HG03442 (cell line): ENCODE results near the gene FGD5.

Experiments
- ATAC-seq: cut with Tn5 transposase; IDR thresholded peaks from one replicate; pipeline ENCODE4 v1.9.1; 2021; ENCODE audit warnings: mild to moderate bottlenecking, moderate library complexity; ENCODE audit not compliant: unreplicated experiment

FGD5 gene

DNA sequence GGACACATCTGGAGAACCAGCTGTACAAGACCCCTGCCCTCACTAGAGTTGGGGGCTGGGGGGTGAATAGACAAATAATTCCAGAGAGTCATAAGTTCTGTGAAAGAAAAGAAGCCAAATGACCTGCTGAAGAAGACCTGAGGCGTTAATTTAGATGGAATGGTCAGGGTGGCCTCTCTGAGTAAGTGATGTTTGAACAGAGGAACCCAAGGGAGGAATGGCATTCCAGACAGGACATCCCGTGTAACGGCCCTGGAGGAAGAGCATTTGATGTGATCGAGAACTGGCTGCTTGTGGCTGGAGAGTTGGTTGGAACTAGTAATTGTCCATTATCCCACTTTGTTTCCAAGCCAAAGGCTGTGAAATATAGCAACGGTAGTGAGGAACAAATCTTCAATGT lies 130.4 kb downstream of the FGD5 start:
- ATAC-seq, result no peak

GRCh38 chr3:14950274-14950673 lies 131.5 kb downstream of the FGD5 start:
- ATAC-seq, result no peak

DNA sequence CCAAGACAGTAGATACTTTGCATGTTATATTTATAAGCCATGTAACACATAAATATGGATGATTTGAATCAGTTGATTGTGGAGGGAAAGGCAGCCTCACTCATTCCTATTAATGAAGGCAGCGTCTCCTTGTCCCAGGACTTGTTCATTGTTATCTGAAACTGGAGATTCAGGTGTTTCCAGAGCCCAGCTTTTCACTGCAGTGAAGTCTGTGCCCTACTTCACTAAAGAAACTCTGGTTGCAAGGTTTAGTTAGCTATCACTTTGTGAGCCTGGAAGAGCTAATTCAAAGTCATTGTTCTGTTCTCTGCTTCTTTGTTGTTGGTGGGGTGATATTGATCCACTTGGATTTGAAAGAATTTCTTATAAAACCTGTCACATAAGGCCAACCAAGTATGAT lies 138.4 kb downstream of the FGD5 start:
- no peak for ATAC-seq

- no peak for ATAC-seq
Measured at GRCh38 chr3:14957925-14958324, 139.2 kb downstream of the FGD5 start.

DNA sequence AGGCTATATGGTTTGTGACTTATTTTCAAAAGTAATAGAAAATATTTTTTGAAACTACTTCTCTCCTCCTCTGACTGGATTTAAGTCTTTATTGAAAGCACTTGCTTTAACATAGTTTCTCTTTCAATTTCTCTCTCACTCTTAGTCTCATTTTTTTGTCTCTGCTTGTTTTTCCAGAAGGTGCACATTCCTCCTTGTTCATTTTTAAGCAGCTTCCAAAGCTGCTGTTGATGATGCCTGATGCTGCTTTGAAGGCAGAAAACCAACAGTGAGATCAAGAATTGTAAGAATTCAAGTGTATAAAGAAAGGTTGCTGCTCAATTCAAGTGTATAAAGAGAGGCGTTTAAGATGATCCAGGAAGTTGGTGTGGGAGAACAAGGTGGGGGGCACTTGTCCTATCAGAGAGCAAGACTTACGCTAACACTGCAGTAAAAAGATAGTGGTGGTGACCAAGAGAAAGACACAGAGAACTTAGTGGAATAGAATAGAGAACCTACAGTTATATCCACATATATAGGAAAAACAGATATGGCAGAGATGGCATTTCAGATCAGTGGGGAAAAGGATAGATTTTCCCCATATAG lies 140.7 kb downstream of the FGD5 start:
- ATAC-seq, result no peak

DNA sequence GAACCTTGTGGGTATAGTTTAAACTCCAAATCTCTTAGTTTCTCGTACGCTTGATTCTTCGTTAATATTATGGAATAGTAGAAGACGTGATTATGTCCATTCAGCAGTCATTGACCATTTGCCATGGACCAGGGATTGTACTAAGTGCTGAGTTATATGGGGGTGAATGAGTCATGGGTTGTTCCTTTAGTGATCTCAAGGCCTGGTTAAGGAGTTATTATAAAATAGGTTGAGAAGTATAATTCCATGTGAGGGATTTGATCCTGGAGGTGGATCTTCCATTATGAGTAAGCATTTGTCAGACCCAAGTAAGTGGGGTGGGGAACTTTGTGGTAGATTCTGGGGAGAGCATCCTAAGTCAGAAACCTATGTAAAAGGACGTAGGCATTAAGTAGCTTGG lies 144.0 kb downstream of the FGD5 start:
- no peak for ATAC-seq

DNA sequence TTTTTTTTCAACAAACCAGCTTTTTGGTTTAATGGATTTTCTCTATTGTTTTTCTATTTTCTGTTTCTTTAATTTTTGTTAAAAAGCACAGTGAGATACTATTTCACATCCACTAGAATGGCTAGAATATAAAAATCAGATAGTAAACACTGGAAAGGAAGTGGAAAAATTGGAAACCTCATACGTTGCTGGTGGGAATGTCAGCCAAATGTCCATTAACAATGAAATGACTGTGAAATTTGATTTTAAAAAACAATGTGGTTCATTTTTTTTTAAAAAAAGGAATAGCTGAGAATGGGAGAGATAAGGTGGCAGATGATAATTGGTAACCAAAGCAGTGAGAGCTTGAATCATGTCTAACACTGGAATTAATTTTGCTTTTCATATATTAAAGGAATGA lies 148.5 kb downstream of the FGD5 start:
- ATAC-seq, result no peak

- no peak for ATAC-seq
Measured at GRCh38 chr3:14969671-14970070, 150.9 kb downstream of the FGD5 start.

- ATAC-seq, result no peak
Measured at GRCh38 chr3:14976317-14976716, 157.6 kb downstream of the FGD5 start.

DNA sequence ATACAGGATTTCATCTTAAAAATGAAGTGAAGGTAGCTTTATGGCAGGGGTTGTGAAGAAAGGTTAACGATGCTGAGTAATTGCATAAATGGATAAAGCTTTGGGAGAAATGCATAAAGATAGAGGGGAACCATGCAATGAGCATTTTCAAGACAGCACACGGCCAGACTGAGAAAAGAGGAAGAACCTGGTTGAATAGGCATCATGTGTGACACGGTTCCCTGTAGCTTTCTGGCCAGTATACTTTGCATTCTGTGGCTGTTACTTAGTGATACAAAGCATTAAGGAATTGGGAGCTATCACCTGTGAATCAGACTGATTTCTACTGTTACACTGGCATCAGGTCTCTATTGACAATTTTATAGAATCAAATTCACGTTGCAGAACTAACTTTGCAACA lies 161.9 kb downstream of the FGD5 start:
- peak; percentile 47 for ATAC-seq
